ENCODE results near the gene CLVS2.

Gene CLVS2

DNA sequence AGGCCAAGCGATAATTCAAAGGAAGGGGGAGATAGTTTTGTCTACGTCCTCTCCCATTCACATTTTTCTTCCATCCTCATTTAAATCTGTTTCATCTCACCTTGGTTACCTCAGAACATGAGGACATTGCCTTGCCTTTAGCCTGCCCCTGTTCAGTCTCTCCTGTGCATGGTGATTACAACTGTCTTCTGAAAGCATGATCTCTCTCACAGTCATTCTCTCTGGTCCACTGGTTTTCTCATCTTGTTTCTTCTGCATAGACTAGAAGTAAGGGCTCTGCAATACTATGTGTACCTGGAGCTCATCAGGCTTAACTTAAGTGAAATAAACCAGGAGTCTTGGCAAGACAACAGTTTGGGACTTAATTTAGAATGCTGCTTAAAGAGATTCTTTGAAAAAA is 31.4 kb downstream of the CLVS2 start:
- DNase-seq = no peak

DNA sequence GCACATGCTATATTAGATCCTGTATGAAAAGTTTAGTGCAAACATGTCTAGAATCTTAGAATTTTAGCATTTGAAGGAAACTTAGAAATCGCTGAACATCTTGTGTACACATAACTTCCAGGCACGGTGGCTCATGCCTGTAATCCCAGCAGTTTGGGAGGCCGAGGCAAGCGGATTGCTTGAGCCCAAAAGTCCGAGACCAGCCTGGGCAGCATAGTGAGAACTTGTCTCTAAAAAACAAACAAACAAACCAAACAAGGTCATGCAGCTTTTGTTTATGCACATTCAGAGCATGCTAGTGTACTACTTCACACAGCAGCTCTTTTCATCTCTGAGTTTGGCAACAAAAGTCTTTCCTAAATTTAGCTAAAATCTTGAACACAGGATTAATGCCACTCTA is 32.2 kb downstream of the CLVS2 start:
- no peak for DNase-seq

GRCh38 chr6:123030282-123030681 is 34.2 kb downstream of the CLVS2 start:
- no peak for DNase-seq

DNA sequence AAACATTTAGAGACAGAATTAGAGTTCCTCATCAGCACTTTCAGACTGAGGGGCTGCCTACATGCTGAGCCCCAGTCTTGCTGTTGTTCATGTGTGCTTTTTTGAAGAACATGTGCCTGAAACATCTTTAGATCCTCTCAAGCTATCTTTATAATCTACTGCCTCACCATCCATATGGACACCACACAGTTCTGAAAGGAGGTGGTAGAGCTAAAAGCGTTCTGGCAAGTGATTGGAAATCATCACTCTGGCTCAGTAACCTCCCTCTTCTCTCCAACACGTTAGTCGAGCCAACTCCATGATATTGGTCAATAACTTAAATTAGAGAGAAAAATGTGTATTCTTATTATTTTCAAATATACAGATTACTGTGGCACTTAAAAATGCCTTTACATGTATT is 40.6 kb downstream of the CLVS2 start:
- no peak for DNase-seq

DNA sequence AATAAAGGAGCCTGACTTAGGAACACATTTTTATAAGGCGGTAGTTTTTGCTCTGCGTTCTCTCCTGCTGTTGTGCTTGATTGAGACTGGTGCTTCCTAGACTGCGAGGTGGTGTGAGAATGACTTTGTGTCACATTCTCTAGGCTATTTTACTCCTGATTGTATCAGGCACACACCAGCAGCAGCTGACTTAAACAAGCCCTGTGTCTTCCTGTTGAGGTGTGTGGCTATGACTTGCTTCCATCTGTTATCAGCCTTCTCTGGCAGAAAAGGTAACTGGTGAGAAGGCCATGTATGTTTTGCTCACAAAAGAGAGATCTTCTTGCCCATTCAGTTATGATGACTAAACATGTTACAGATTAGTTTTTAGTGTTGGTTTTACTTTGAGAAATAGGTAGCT is 43.4 kb downstream of the CLVS2 start:
- no peak for DNase-seq

DNA sequence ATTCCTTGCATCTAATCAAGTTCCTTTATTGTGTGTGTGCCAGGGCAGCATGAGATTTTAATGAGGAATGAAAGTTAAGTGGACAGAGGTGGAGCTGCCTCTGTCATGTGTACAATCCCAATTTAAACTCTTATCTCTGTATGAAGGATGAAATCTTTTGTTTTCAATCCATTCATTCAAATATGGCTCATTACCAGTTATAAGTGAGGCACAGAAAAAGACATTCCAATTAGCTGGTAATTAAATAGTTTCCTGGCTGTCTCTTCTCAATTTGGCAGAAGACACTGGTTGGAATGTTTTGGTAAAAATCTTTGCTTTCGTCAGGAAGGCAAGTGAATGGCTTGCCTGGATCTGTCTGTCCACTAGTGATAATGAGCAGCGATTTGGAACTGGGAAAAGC is 46.4 kb downstream of the CLVS2 start:
- DNase-seq = no peak

- no peak for DNase-seq
Observed at GRCh38 chr6:123044341-123044860, 48.4 kb downstream of the CLVS2 start.

- no peak for DNase-seq
Observed at GRCh38 chr6:123053602-123054225, 57.7 kb downstream of the CLVS2 start.

- DNase-seq = no peak
Observed at GRCh38 chr6:123055256-123055655, 59.2 kb downstream of the CLVS2 start.

DNA sequence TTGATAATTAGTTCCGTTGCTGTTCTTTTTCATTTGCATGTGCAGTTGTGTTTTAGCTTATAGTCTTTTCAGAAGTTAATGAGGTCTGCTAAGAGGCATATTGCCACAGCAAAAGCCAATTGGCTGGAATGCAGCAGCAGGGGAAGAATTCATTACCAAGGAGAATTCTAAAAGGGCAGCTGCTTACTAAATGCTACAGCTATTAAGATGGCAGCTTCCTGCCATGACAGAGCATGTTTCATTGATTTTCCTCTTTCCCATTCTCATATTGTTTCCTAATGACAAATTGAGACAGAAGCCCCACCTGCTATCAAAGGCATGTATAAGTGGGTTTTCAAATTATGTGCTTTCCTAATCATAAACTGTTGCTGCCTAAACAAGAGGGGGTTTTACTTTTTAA is 66.6 kb downstream of the CLVS2 start:
- DNase-seq = no peak

- no peak for DNase-seq
Observed at GRCh38 chr6:123064038-123064437, 68.0 kb downstream of the CLVS2 start.

GRCh38 chr6:123074616-123075015 is 78.6 kb downstream of the CLVS2 start:
- DNase-seq = no peak

- no peak for DNase-seq
Observed at GRCh38 chr6:123085403-123085802, 89.4 kb downstream of the CLVS2 start.

DNA sequence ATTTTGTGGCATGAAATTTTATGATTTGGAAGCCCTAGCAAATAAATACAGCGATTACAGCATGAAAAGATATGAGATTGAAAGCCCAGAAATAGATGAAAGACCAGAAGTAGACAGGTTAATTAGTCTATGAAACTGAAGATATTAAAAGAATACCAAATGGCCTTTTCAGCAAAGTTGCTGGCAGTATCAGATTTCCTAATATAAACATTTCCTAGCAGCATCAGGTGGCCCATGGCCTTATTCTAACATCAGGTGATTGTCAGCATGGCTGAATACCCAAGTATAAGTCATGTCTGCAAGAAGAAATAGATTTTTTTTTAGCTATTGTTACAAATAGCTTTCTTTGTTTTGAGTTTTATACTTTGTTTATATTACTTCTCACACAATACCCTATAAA is 93.2 kb downstream of the CLVS2 start:
- DNase-seq = no peak

- no peak for DNase-seq
Observed at GRCh38 chr6:123091091-123091895, 95.3 kb downstream of the CLVS2 start.

GRCh38 chr6:123091896-123092271 is 95.8 kb downstream of the CLVS2 start:
- no peak for DNase-seq

DNA sequence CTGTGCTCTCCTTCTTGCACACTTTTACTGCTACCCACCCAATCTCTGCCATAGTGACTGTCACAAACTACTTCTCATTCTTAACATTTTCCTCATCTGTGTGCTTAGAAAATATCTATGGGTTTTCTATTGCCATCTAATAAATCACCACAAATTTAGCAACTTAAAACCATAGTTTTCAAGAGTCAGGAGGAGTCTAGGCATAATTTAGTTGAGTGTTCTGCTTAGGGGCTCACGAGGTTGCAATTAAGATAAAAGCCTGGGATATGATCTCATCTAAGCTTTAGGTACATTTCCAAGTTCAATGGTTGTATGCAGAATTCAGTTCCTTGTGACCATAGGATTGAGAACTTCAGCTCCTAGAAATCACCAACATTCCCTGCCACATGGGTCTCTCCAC is 98.8 kb downstream of the CLVS2 start:
- no peak for DNase-seq

- DNase-seq = no peak
Observed at GRCh38 chr6:123105561-123105960, 109.5 kb downstream of the CLVS2 start.

- DNase-seq = no peak
Observed at GRCh38 chr6:123116370-123116769, 120.3 kb downstream of the CLVS2 start.

DNA sequence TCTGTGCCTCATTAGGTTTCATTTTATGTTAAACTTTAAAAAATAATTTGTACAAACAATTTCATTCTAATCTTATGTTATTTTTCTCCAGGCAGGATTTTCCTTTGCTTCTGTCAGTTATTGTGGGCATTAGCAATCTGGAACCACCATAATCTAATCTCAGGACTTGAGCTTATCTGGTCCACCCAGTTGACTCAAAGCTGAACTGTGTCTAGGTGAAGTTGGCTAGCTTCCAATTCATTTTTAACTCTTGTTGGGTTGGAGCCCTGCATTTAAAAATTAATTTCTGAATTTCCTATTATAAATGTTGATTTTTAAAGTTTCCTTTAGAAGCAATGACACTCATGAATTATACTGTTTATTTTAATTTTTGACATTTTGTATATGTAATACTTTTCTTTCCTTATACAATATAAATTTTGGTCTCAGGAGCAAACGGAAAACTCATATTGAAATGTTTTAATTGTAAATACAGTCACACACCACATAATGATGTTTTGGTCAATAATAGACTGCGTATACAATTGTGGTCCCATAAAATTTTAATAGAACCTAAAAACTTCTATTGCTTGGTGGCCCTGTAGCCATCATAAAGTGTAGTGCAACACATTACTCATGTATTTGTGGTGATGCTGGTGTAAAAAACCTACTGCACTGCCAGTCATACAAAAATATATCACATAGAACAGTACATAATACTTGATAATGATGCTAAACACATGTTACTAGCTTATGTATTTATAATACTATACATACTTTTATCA is 121.3 kb downstream of the CLVS2 start:
- DNase-seq = no peak

DNA sequence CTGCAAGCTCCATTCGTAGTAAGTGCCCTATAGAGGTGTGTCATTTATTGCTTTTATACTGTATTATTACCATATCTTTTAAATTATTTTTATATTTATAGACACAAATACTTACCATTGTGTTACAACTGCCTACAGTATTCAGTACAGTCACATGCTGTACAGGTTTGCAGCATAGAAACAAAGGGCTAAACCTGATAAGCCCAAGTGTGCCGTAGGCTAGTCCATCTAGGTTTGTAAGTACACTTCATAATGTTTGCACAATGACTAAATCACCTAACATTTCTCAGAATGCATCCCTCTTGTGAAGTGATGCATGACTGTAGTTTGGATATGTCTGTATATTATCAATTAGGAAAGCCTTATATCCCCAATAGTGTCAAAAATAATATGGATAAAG is 122.8 kb downstream of the CLVS2 start:
- no peak for DNase-seq

Data from CD4-positive, alpha-beta T cell treated with Interleukin-21 for 1 hour (primary cell).